Prostate gland (tissue), 2 donors: ENCODE measurements around the gene CST11.

ENCODE experiments used
- POLR2A ChIP-seq: fragments of 450-650 bp; IDR thresholded peaks from one replicate; pipeline ENCODE4 v1.6.1; 2016; ENCODE audit warnings: antibody characterized with exemption, mild to moderate bottlenecking
- POLR2AphosphoS5 ChIP-seq: sonication (generic); formaldehyde crosslinking; IDR thresholded peaks from one replicate; pipeline ENCODE4 v1.6.1; 2017; ENCODE audit warnings: antibody characterized with exemption
- TF ChIP-seq, protein P1 (sequence below), 4 experiments: fragments of 200-600 bp in 2 of 4; fragments of 450-650 bp in 2 of 4; sonication (generic) in 2 of 4; IDR thresholded peaks; 1 replicate in 3 of 4; 2 replicates in 1 of 4; pipeline ENCODE4 v1.5.1; 2016 to 2019; ENCODE audit warnings: antibody characterized with exemption in 4 of 4, mild to moderate bottlenecking in 2 of 4, moderate library complexity in 2 of 4

DNA sequence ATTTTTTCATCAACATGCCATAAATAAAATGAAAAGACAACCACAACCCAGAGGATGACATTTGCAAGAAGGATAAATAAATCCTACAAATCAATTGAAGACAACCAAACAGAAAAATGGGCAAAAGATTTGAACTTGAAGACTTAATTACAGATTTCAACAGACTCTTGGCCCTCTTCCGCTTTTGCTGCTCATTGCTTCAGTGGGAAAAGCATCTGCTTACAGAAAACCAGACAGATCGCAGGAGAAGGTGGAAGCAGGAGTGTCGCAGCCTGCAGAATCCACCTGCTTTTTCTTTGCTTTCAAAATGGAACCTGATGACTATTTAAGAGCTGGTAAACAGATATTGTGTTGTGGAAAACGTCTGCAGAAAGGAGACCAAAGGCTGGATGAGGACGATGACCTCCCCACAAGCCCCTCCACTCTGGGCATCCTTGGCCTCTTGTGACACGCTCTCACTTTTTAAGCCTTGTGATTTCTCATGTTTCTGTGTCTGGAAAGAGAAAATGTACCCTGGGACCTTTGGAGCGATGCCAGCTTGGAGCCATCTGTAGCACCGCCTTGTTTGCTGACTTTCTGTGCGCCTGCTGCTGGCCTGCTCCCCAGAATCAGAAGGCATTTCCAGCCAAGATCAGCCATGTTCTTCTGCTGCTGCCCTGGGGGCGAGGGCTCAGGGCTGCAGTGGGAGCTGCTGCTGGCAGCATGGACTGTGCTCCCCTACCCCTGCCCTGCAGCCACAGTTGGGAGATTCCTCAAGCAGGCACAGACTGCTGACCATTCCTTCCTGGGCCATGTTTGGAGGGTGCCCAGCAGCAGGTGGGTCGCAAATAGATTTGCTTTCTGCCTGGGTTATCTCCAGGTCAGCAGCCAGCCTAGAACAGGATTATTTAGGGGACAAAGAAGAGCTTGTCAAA, 16.8 kb downstream of the CST11 start:
- TF ChIP-seq, protein P1, sequence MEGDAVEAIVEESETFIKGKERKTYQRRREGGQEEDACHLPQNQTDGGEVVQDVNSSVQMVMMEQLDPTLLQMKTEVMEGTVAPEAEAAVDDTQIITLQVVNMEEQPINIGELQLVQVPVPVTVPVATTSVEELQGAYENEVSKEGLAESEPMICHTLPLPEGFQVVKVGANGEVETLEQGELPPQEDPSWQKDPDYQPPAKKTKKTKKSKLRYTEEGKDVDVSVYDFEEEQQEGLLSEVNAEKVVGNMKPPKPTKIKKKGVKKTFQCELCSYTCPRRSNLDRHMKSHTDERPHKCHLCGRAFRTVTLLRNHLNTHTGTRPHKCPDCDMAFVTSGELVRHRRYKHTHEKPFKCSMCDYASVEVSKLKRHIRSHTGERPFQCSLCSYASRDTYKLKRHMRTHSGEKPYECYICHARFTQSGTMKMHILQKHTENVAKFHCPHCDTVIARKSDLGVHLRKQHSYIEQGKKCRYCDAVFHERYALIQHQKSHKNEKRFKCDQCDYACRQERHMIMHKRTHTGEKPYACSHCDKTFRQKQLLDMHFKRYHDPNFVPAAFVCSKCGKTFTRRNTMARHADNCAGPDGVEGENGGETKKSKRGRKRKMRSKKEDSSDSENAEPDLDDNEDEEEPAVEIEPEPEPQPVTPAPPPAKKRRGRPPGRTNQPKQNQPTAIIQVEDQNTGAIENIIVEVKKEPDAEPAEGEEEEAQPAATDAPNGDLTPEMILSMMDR (IDR thresholded peaks at IDR 0.05): no peak
- TF ChIP-seq POLR2A (no peak), POLR2AphosphoS5 (peak; percentile 44)
